ENCODE results near the gene WLS. TPM values are rescaled to one million over a fixed set of nuclear protein-coding genes. Genes with fewer than 3 reads are reported as not detected.

WLS gene
- total RNA-seq, 2 experiments from 2014 or later: 0.22 to 0.52 TPM

DNA sequence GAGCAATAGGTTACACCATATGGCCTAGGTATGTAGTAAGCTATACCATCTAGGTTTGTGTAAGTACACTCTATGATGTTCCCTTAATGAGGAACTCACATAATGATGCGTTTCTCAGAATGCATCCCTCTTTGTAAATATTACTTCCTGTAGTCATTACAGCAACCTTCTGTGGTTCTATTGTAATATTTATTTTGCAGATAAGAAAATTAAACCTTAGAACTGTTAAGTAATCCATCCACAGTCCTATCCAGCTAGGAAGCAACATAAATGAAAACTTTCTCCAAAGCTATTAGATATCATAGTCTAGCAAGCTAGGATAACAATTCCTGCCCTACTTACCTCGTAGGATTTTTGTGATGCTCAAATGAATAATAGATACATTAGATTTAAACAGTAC lies 88.7 kb downstream of the WLS start:
- CTCF ChIA-PET: no interaction called here

DNA sequence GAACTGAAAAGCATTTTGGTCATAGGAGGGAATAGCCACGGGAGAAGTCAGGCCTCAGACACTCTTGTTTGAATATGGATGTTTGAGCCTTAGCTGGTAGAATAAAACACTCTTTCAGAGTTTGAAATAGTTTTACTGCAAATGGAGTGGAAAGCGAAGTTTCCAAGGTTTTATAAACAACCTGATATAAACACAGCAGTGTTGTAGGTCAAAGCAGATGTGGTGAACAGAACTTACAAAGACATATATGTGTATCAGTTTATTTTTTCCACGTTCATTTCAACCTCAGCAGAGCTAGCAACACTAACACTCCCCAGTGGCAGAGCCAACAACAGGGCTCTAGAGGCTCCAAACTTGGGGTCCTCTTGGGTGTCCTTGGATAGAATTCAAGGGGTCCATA lies 89.9 kb downstream of the WLS start:
- Histone ChIP-seq H3K27me3 (ENCODE audit: control insufficient read depth in 1 of 2, insufficient read depth in 2 of 2, low read length in 2 of 2) (peaks cover 0 to 4% of the 10 kb centered on the region in 2 experiments), H3K27ac (ENCODE audit: low read depth in 1 of 2, low read length in 2 of 2) (no peak overlapping the region), H3K9me3 (ENCODE audit: control insufficient read depth in 1 of 2, insufficient read depth in 1 of 2, low read length in 2 of 2) (no peaks in the 10 kb centered on the region), H3K36me3 (ENCODE audit: insufficient read depth, low read length) (no peaks in the 10 kb centered on the region), H3K4me1 (ENCODE audit: insufficient read depth, low read length) (no peaks in the 10 kb centered on the region), H3K4me3 (ENCODE audit: low read length) (no peak overlapping the region)
- Mint-ChIP-seq H3K36me3 (ENCODE audit: low read depth) (no peaks in the 10 kb centered on the region), H3K4me3 (no peak overlapping the region), H3K27ac (no peak overlapping the region), H3K27me3 (peaks cover 6% of the 10 kb centered on the region), H3K9me3 (no peaks in the 10 kb centered on the region), H3K4me1 (ENCODE audit: low read depth) (no peaks in the 10 kb centered on the region)
- CTCF ChIA-PET: no interaction called here
- POLR2A ChIA-PET: no interaction called here
- TF ChIP-seq, protein P1, sequence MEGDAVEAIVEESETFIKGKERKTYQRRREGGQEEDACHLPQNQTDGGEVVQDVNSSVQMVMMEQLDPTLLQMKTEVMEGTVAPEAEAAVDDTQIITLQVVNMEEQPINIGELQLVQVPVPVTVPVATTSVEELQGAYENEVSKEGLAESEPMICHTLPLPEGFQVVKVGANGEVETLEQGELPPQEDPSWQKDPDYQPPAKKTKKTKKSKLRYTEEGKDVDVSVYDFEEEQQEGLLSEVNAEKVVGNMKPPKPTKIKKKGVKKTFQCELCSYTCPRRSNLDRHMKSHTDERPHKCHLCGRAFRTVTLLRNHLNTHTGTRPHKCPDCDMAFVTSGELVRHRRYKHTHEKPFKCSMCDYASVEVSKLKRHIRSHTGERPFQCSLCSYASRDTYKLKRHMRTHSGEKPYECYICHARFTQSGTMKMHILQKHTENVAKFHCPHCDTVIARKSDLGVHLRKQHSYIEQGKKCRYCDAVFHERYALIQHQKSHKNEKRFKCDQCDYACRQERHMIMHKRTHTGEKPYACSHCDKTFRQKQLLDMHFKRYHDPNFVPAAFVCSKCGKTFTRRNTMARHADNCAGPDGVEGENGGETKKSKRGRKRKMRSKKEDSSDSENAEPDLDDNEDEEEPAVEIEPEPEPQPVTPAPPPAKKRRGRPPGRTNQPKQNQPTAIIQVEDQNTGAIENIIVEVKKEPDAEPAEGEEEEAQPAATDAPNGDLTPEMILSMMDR (IDR thresholded peaks at IDR 0.05): no peak
- no peak for DNase-seq
- no peak for ATAC-seq (ENCODE audit: poor library complexity)
- intact Hi-C loops (cut with DNase I, micrococcal nuclease): no loop called here

More for the DNA sequence above, 88.7 kb downstream of the WLS start:
- DNase-seq (no peak), ATAC-seq (ENCODE audit: poor library complexity) (no peak)
- Mint-ChIP-seq H3K27me3 (peaks cover 6% of the 10 kb centered on the region), H3K4me3 (no peak overlapping the region), H3K36me3 (ENCODE audit: low read depth) (no peaks in the 10 kb centered on the region), H3K27ac (no peak overlapping the region), H3K4me1 (ENCODE audit: low read depth) (no peaks in the 10 kb centered on the region), H3K9me3 (no peaks in the 10 kb centered on the region)
- POLR2A ChIA-PET: no interaction called here
- intact Hi-C loops (cut with DNase I, micrococcal nuclease): no loop called here
- H3K27me3 ChIP-seq (ENCODE audit: control insufficient read depth in 1 of 2, insufficient read depth in 2 of 2, low read length in 2 of 2): peaks cover 0 to 4% of the 10 kb centered on the region in 2 experiments
- H3K9me3 ChIP-seq (ENCODE audit: control insufficient read depth in 1 of 2, insufficient read depth in 1 of 2, low read length in 2 of 2): no peaks in the 10 kb centered on the region
- H3K36me3 ChIP-seq (ENCODE audit: insufficient read depth, low read length): no peaks in the 10 kb centered on the region
- H3K4me3 ChIP-seq (ENCODE audit: low read length): no peak overlapping the region
- TF ChIP-seq, protein P1 (IDR thresholded peaks at IDR 0.05): no peak
- H3K4me1 ChIP-seq (ENCODE audit: insufficient read depth, low read length): no peaks in the 10 kb centered on the region
- H3K27ac ChIP-seq (ENCODE audit: low read depth in 1 of 2, low read length in 2 of 2): no peak overlapping the region

DNA sequence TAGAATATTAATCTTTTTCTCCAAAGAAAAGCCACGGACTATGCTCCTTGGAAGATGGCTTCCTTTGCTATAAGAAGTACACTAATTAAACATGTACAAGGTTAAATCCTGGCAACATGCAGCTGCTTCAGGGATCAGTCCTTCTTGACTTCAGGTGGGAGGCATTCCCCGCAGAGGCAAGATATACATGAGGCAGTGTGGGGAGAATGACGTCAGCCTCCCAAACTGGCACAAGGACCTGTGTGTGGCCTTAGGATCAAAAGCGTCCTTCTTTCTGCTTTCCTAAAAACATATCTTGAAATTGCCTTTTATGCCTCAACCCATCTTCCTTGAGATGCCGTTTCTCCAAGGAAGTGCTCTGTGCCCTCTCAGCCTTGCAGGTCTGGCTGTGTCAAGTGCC lies 90.3 kb downstream of the WLS start:
- no peak overlapping the region for H3K27ac ChIP-seq (ENCODE audit: low read depth in 1 of 2, low read length in 2 of 2)
- Mint-ChIP-seq H3K27ac (no peak overlapping the region), H3K9me3 (no peaks in the 10 kb centered on the region), H3K4me1 (ENCODE audit: low read depth) (no peaks in the 10 kb centered on the region), H3K36me3 (ENCODE audit: low read depth) (no peaks in the 10 kb centered on the region), H3K4me3 (no peak overlapping the region), H3K27me3 (peaks cover 6% of the 10 kb centered on the region)
- H3K36me3 ChIP-seq (ENCODE audit: insufficient read depth, low read length): no peaks in the 10 kb centered on the region
- ChIA-PET POLR2A (no interaction called here), CTCF (no interaction called here)
- H3K9me3 ChIP-seq (ENCODE audit: control insufficient read depth in 1 of 2, insufficient read depth in 1 of 2, low read length in 2 of 2): no peaks in the 10 kb centered on the region
- intact Hi-C loops (cut with DNase I, micrococcal nuclease): no loop called here
- peaks cover 0 to 4% of the 10 kb centered on the region in 2 experiments for H3K27me3 ChIP-seq (ENCODE audit: control insufficient read depth in 1 of 2, insufficient read depth in 2 of 2, low read length in 2 of 2)
- ATAC-seq (ENCODE audit: poor library complexity) (no peak), DNase-seq (no peak)
- no peak overlapping the region for H3K4me3 ChIP-seq (ENCODE audit: low read length)
- TF ChIP-seq, protein P1 (IDR thresholded peaks at IDR 0.05): no peak
- H3K4me1 ChIP-seq (ENCODE audit: insufficient read depth, low read length): no peaks in the 10 kb centered on the region

All from CD4-positive, alpha-beta T cell (primary cell).